LNCAP (cell line): ENCODE results near the gene PRAMEF33.
"Not testable (repeated sequence)": the region's sequence is repeated elsewhere in the genome, so short reads cannot be mapped to it uniquely, and the experiment has no call there.

ENCODE experiments used
- TF ChIP-seq, protein P1 (sequence below): fragments of 450-650 bp; IDR thresholded peaks from 2 replicates; pipeline ENCODE4 v1.5.1; 2017; ENCODE audit warnings: mild to moderate bottlenecking

PRAMEF33 gene, protein sequence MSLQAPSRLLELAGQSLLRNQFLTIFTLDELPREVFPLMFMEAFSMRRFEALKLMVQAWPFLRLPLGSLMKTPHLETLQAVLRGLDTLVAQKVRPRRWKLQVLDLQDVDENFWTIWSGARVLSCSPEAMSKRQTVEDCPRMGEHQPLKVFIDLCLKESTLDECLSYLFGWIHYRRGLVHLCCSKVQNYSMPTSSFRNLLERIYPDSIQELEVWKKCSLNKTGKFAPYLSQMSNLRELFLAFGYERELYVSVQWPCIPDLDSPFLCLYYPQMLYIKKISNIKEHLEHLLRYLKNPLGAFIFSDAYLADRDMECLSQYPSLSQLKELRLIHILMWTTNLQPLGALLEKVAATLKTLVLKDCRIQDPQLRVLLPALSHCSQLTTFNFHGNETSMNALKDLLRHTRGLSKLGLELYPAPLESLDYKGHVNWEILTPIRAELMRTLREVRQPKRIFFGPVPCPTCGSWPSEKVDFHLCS

DNA sequence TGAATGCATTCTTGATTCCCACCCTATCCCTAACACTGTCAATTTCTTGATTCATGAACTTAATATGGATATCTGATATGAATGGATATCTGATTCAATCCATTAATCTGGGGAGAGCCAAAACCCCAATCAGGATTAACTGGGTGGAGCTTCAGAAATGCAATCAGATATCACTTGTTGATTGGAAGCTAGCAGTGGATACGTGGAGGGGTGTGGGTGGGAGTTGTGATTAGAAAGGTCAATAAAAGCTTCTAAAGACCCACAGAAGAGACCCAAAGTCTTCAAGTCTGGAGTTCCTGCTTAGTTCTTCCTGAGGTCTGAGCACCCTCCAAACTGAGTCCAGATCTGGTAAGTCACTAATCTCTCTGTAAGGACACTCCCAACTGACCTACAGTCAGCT, at the start of gene PRAMEF33:
Gene PRAMEF33 (plus strand): TSS at position 301 of the 400 bp plus-strand sequence. CDS start 2,416 bp downstream, outside the sequence.
- TF ChIP-seq, protein P1, sequence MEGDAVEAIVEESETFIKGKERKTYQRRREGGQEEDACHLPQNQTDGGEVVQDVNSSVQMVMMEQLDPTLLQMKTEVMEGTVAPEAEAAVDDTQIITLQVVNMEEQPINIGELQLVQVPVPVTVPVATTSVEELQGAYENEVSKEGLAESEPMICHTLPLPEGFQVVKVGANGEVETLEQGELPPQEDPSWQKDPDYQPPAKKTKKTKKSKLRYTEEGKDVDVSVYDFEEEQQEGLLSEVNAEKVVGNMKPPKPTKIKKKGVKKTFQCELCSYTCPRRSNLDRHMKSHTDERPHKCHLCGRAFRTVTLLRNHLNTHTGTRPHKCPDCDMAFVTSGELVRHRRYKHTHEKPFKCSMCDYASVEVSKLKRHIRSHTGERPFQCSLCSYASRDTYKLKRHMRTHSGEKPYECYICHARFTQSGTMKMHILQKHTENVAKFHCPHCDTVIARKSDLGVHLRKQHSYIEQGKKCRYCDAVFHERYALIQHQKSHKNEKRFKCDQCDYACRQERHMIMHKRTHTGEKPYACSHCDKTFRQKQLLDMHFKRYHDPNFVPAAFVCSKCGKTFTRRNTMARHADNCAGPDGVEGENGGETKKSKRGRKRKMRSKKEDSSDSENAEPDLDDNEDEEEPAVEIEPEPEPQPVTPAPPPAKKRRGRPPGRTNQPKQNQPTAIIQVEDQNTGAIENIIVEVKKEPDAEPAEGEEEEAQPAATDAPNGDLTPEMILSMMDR, result not testable (repeated sequence)

DNA sequence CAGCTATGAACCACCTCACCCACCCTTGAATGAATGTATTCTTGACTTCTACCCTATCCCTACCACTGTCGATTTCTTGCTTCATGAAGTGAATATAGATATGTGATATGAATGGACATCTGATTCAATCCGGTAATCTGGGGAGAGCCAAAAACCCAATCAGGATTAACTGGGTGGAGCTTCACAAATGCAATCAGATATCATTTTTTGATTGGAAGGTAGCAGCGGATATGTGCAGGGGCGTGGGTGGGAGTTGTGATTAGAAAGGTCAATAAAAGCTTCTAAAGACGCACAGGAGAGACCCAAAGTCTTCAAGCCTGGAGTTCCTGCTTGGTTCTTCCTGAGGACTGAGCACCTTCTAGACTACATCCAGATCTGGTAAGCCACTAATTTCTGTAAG, 49.4 kb upstream of the PRAMEF33 start, which contains the start of gene PRAMEF5:
Gene PRAMEF5 (plus strand): TSS at position 301 of the 400 bp plus-strand sequence. CDS start 5,071 bp downstream, outside the sequence.
- TF ChIP-seq, protein P1, result not testable (repeated sequence)

DNA sequence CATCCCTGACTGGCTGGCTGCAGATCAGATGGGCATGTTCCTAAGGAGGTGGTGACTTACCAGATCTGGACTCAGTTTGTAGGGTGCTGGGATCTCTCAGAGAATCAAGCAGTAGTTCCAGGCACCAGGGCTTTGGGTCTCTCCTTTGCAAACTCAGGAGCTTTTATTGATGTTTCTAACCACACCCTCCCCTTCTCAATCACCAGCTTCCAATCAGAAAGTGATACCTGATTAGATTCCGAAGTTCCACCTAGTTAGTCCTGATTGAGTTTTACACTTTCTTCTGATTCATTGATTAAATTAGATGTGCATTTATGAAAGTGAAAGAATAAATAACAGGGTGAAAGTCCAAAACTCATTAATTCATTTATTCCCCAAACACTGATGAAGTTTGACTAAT, 18.3 kb upstream of the PRAMEF33 start, which contains the start of gene PRAMEF8:
Gene PRAMEF8 (minus strand): TSS at position 101 of the 400 bp plus-strand sequence. CDS start 1,046 bp downstream, outside the sequence.
- TF ChIP-seq, protein P1, result not testable (repeated sequence)

DNA sequence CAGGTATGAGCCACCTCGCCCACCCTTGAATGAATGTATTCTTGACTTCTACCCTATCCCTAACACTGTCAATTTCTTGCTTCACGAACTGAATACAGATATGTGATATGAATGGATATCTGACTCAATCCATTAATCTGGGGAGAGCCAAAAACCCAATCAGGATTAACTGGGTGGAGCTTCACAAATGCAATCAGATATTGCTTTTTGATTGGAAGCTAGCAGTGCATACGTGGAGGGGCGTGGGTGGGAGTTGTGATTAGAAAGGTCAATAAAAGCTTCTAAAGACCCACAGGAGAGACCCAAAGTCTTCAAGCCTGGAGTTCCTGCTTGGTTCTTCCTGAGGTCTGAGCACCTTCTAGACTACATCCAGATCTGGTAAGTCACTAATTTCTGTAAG, 11.9 kb downstream of the PRAMEF33 start, which contains the start of gene PRAMEF15:
Gene PRAMEF15 (plus strand): TSS at position 301 of the 400 bp plus-strand sequence. CDS start 2,827 bp downstream, outside the sequence.
- TF ChIP-seq, protein P1, result not testable (repeated sequence)

DNA sequence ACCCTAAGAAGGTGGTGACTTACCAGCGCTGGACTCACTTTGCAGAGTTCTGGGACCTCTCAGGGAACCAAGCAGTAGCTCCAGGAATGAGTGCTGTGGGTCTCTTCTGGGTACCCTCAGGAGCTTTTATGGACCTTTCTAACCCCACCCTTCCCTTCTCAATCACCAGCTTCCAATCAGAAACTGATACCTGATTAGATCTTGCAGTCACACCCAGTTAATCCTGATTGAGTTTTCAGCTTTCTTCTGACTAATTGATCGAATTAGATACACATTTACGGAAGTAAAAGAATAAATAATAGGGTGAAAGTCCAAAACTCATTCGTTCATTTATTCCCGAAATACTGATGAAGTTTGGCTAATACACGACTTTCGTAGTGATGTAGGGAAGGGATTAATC, 43.7 kb downstream of the PRAMEF33 start, which contains the start of gene PRAMEF14:
Gene PRAMEF14 (minus strand): TSS at position 101 of the 400 bp plus-strand sequence. CDS start 1,820 bp downstream, outside the sequence.
- TF ChIP-seq, protein P1, result not testable (repeated sequence)

DNA sequence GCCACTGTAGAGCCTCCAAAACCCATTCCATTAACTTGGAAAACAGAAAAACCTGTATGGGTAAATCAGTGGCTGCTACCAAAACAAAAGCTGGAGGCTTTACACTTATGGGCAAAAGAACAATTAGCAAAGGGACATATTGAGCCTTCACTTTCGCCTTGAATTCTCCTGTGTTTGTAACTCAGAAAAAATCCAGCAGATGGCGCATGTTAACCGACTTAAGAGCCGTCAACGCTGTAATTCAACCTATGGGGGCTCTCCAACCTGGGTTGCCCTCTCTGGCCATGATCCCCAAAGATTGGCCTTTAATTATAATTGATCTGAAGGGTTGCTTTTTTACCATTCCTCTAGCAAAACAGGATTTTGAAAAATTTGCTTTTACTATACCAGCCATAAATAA, 53.4 kb downstream of the PRAMEF33 start:
- TF ChIP-seq, protein P1, result peak; percentile 50; the same call in 1 of the 2 replicates
